MM.1S (cell line): Measurements from ENCODE around the gene KCNJ6.
"Not testable (repeated sequence)": the region's sequence is repeated elsewhere in the genome, so short reads cannot be mapped to it uniquely, and the experiment has no call there.

ENCODE experiments used
- DNase-seq: peaks from one replicate; pipeline ENCODE4 v3.0.0-alpha.2; 2015
- H2AFZ ChIP-seq: fragments of 300-600 bp; sonication (generic); 2 replicates; pipeline ENCODE4 v1.6.0; 2016; ENCODE audit warnings: antibody characterized with exemption, low read length
- H3F3A ChIP-seq: fragments of 300-600 bp; sonication (generic); 2 replicates; pipeline ENCODE4 v1.6.1; 2016; ENCODE audit warnings: mild to moderate bottlenecking, antibody characterized with exemption, low read length, moderate library complexity, mixed read lengths; ENCODE audit not compliant: insufficient read depth
- H3K27ac ChIP-seq: fragments of 300-600 bp; sonication (generic); 2 replicates; pipeline ENCODE4 v1.5.1; 2016; ENCODE audit warnings: mild to moderate bottlenecking, low read length
- H3K27me3 ChIP-seq: fragments of 300-600 bp; sonication (generic); replicated peaks from 2 replicates; pipeline ENCODE4 v1.6.0; 2016; ENCODE audit warnings: low read length; ENCODE audit not compliant: insufficient read depth
- H3K36me3 ChIP-seq: fragments of 300-600 bp; sonication (generic); replicated peaks from 2 replicates; pipeline ENCODE4 v1.6.1; 2016; ENCODE audit warnings: mild to moderate bottlenecking, low read length, mixed read lengths; ENCODE audit not compliant: insufficient read depth
- H3K4me1 ChIP-seq: fragments of 300-600 bp; sonication (generic); 2 replicates; pipeline ENCODE4 v1.6.1; 2016; ENCODE audit warnings: low read length, mixed read lengths
- H3K4me2 ChIP-seq: fragments of 300-600 bp; sonication (generic); 2 replicates; pipeline ENCODE4 v1.6.0; 2016; ENCODE audit warnings: low read depth, low read length
- H3K4me3 ChIP-seq: fragments of 300-600 bp; sonication (generic); 2 replicates; pipeline ENCODE4 v1.5.1; 2016; ENCODE audit warnings: low read length, mixed read lengths
- H3K79me2 ChIP-seq: fragments of 300-600 bp; sonication (generic); 2 replicates; pipeline ENCODE4 v1.6.1; 2016; ENCODE audit warnings: mixed run types, low read length, mixed read lengths
- H3K9ac ChIP-seq: fragments of 300-600 bp; sonication (generic); 2 replicates; pipeline ENCODE4 v1.6.1; 2016; ENCODE audit warnings: low read length, mixed read lengths
- H3K9me2 ChIP-seq: fragments of 300-600 bp; sonication (generic); replicated peaks from 2 replicates; pipeline ENCODE4 v1.6.1; 2016; ENCODE audit warnings: mild to moderate bottlenecking, low read length, mixed read lengths; ENCODE audit not compliant: insufficient read depth
- H3K9me3 ChIP-seq: fragments of 300-600 bp; sonication (generic); replicated peaks from 2 replicates; pipeline ENCODE4 v1.6.1; 2016; ENCODE audit warnings: mild to moderate bottlenecking, low read length, mixed read lengths; ENCODE audit not compliant: insufficient read depth
- H4K20me1 ChIP-seq: fragments of 300-600 bp; sonication (generic); 2 replicates; pipeline ENCODE4 v1.6.1; 2016; ENCODE audit warnings: mild to moderate bottlenecking, low read length, moderate library complexity, mixed read lengths; ENCODE audit not compliant: insufficient read depth
- CTCF ChIP-seq: fragments of 300-600 bp; sonication (generic); IDR thresholded peaks from 2 replicates; pipeline ENCODE4 v1.5.1; 2016; ENCODE audit warnings: antibody characterized with exemption, low read length, mixed read lengths
- EZH2 ChIP-seq: fragments of 300-600 bp; sonication (generic); optimal IDR thresholded peaks from 2 replicates; pipeline ENCODE3; 2017; ENCODE audit warnings: low read depth, mild to moderate bottlenecking, antibody characterized with exemption, low read length, mixed read lengths
- EZH2phosphoT487 ChIP-seq: fragments of 300-600 bp; sonication (generic); IDR thresholded peaks from 2 replicates; pipeline ENCODE4 v1.6.1; 2018; ENCODE audit warnings: antibody characterized with exemption, low read length

KCNJ6 gene

GRCh38 chr21:37580666-37581065, 335.6 kb downstream of the KCNJ6 start:
- H3K9me2 ChIP-seq: no peaks in the 10 kb centered on the region
- TF ChIP-seq EZH2phosphoT487: no peak
- TF ChIP-seq EZH2: no peak
- TF ChIP-seq CTCF: no peak
- H3K4me3 ChIP-seq: no peak overlapping the region
- H4K20me1 ChIP-seq: no peaks in the 10 kb centered on the region
- H3F3A ChIP-seq: no peaks in the 10 kb centered on the region
- H3K9ac ChIP-seq: no peak overlapping the region
- H3K79me2 ChIP-seq: no peaks in the 10 kb centered on the region
- no peak overlapping the region for H3K27ac ChIP-seq
- H3K36me3 ChIP-seq: no peaks in the 10 kb centered on the region
- H3K9me3 ChIP-seq: no peaks in the 10 kb centered on the region
- DNase-seq: no peak
- H3K4me1 ChIP-seq: no peaks in the 10 kb centered on the region
- H2AFZ ChIP-seq: no peak overlapping the region
- H3K27me3 ChIP-seq: no peaks in the 10 kb centered on the region
- no peak overlapping the region for H3K4me2 ChIP-seq

GRCh38 chr21:37579356-37579755, 336.9 kb downstream of the KCNJ6 start:
- Histone ChIP-seq H3K36me3 (no peaks in the 10 kb centered on the region), H3K9me3 (no peaks in the 10 kb centered on the region), H3F3A (no peaks in the 10 kb centered on the region), H3K9ac (no peak overlapping the region), H3K9me2 (no peaks in the 10 kb centered on the region), H3K79me2 (no peaks in the 10 kb centered on the region), H4K20me1 (no peaks in the 10 kb centered on the region), H3K27me3 (no peaks in the 10 kb centered on the region), H3K4me1 (no peaks in the 10 kb centered on the region), H3K27ac (no peak overlapping the region), H3K4me3 (no peak overlapping the region), H2AFZ (no peak overlapping the region), H3K4me2 (no peak overlapping the region)
- TF ChIP-seq EZH2phosphoT487: no peak
- no peak for TF ChIP-seq EZH2
- no peak for TF ChIP-seq CTCF
- no peak for DNase-seq

GRCh38 chr21:37578471-37579126, 337.7 kb downstream of the KCNJ6 start:
- Histone ChIP-seq H3K4me3 (no peak overlapping the region), H3K79me2 (no peaks in the 10 kb centered on the region), H3K9me2 (no peaks in the 10 kb centered on the region), H4K20me1 (no peaks in the 10 kb centered on the region), H2AFZ (no peak overlapping the region), H3K4me2 (no peak overlapping the region), H3K27ac (no peak overlapping the region), H3K9me3 (no peaks in the 10 kb centered on the region), H3K36me3 (no peaks in the 10 kb centered on the region), H3K9ac (no peak overlapping the region), H3K4me1 (no peaks in the 10 kb centered on the region), H3K27me3 (no peaks in the 10 kb centered on the region), H3F3A (no peaks in the 10 kb centered on the region)
- DNase-seq: no peak
- TF ChIP-seq CTCF: no peak
- TF ChIP-seq EZH2phosphoT487: no peak
- TF ChIP-seq EZH2: no peak

DNA sequence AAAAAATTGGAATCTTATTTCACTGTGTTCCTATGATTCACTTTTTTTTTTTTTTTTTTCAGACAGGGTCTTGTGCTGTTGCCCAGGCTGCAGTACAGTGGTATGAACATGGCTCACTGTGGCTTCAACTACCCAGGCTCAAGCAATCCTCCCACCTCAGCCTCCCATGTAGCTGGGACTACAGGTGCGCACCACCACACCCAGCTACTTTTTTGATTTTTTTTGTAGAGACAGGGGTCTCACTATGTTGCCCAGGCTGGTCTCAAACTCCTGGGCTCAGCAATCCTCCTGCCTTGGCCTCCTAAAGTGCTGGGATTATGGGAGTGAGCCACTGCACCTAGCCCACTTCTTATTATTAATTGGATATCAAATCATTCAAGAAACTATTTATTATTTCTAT, 339.3 kb downstream of the KCNJ6 start:
- H3K36me3 ChIP-seq, H3F3A ChIP-seq, H3K4me2 ChIP-seq, H3K9ac ChIP-seq, H3K27ac ChIP-seq, DNase-seq, H3K4me1 ChIP-seq, H4K20me1 ChIP-seq, H3K27me3 ChIP-seq, H3K9me3 ChIP-seq, H3K4me3 ChIP-seq, H3K9me2 ChIP-seq, H3K79me2 ChIP-seq, H2AFZ ChIP-seq: not testable (repeated sequence)
